Left cardiac atrium (tissue), 4 donors: ENCODE data around the gene TBC1D4. TPM values are rescaled to one million over a fixed set of nuclear protein-coding genes. Genes with fewer than 3 reads are reported as not detected.

ENCODE experiments used
- ATAC-seq, 2 donors: fragments of 200-7000 bp; cut with Tn5 transposase; one replicate each; pipeline ENCODE4 v1.9.1; 2020; ENCODE audit warnings: mild to moderate bottlenecking in 2 of 2, moderate library complexity in 2 of 2
- DNase-seq: peaks from one replicate; pipeline ENCODE4 v3.0.0-alpha.2; 2020
- intact Hi-C, 2 donors: fragments of 100-400 bp; cut with DNase I; formaldehyde crosslinking; loops; one replicate each; pipeline versions ENCODE4 v1.14.1 to v1.15.1; 2022 to 2023
- total RNA-seq, 2 donors: library from RNA; stranded (reverse); fragmentation: NEBNext Ultra II Directional; extraction: Animal tissue kit (Norgen Biotek cat#: 25700); gene quantifications; one replicate each; pipeline ENCODE4 v1.2.1, GENCODE V29; 2021
- donor health status: DM: no; HTN: yes; CAD: no.
- donor health status: DM: no; HTN: yes; CAD: no; lungs with severe emphysema.
- donor health status: DM: yes; HTN: yes; CAD: no.
- donor health status: Dilated cardiomyopathy.

Gene TBC1D4
- total RNA-seq, 2 donors from 2014 or later: 47.7 to 54.2 TPM

GRCh38 chr13:75375329-75375728, 106.6 kb downstream of the TBC1D4 start:
- ATAC-seq (no peak), DNase-seq (no peak)
- intact Hi-C loops: loop anchor here in 1 of 2 donors (10.0 kb wide), 1 partner anchor 109 kb away; the partner anchor contains the start of gene TBC1D4

GRCh38 chr13:75373988-75374387, 108.0 kb downstream of the TBC1D4 start:
- ATAC-seq: no peak
- intact Hi-C loops: loop anchor here (5.0 to 10.0 kb wide), 3 partner anchors 108 to 163 kb away; partner anchors contain the start of genes TBC1D4 (in 2 of the 2) and COMMD6 (in 1 of the 2)
- DNase-seq: no peak

- intact Hi-C loops: loop anchor here (5.0 to 10.0 kb wide), 3 partner anchors 109 to 164 kb away; partner anchors contain the start of genes TBC1D4 (in 2 of the 2) and COMMD6 (in 1 of the 2)
- ATAC-seq: peak; percentile 31 to 41
Observed at GRCh38 chr13:75372923-75373841, 108.8 kb downstream of the TBC1D4 start.

GRCh38 chr13:75372517-75372916, 109.5 kb downstream of the TBC1D4 start:
- intact Hi-C loops: loop anchor here (5.0 to 10.0 kb wide), 3 partner anchors 110 to 165 kb away; partner anchors contain the start of genes TBC1D4 (in 2 of the 2) and COMMD6 (in 1 of the 2)
- DNase-seq (no peak), ATAC-seq (peak; percentile 39 to 49)

More at GRCh38 chr13:75372923-75373841, 108.8 kb downstream of the TBC1D4 start:
- no peak for DNase-seq

- ATAC-seq: no peak
- no peak for DNase-seq
- intact Hi-C loops: loop anchor here (5.0 to 10.0 kb wide), 3 partner anchors 111 to 166 kb away; partner anchors contain the start of genes TBC1D4 (in 2 of the 2) and COMMD6 (in 1 of the 2)
Observed at GRCh38 chr13:75371203-75371602, 110.8 kb downstream of the TBC1D4 start.

- intact Hi-C loops: loop anchor here (5.0 to 10.0 kb wide), 3 partner anchors 112 to 167 kb away; partner anchors contain the start of genes TBC1D4 (in 2 of the 2) and COMMD6 (in 1 of the 2)
- DNase-seq: no peak
- no peak for ATAC-seq
Observed at GRCh38 chr13:75370774-75371173, 111.2 kb downstream of the TBC1D4 start.

GRCh38 chr13:75369981-75370380, 112.0 kb downstream of the TBC1D4 start:
- intact Hi-C loops: loop anchor here (5.0 to 10.0 kb wide), 3 partner anchors 112 to 167 kb away; partner anchors contain the start of genes TBC1D4 (in 2 of the 2) and COMMD6 (in 1 of the 2)
- no peak for ATAC-seq
- DNase-seq: no peak

GRCh38 chr13:75368167-75368566, 113.8 kb downstream of the TBC1D4 start:
- peak; percentile 57 for DNase-seq
- intact Hi-C loops: no loop called here
- peak; percentile 72 to 75 for ATAC-seq

- ATAC-seq: no peak
- DNase-seq: no peak
- intact Hi-C loops: no loop called here
Observed at GRCh38 chr13:75366380-75367280, 115.3 kb downstream of the TBC1D4 start.

GRCh38 chr13:75365724-75366173, 116.2 kb downstream of the TBC1D4 start:
- DNase-seq (no peak), ATAC-seq (peak; percentile 46 to 61)
- intact Hi-C loops: no loop called here

GRCh38 chr13:75364131-75364713, 117.7 kb downstream of the TBC1D4 start:
- ATAC-seq: no peak

GRCh38 chr13:75363371-75363770, 118.6 kb downstream of the TBC1D4 start:
- DNase-seq (no peak), ATAC-seq (no peak)
- intact Hi-C loops: no loop called here

More at GRCh38 chr13:75364131-75364713, 117.7 kb downstream of the TBC1D4 start:
- intact Hi-C loops: no loop called here
- DNase-seq: no peak

- intact Hi-C loops: no loop called here
- DNase-seq: no peak
- ATAC-seq: no peak
Observed at GRCh38 chr13:75362026-75362425, 119.9 kb downstream of the TBC1D4 start.

- ATAC-seq: no peak
- intact Hi-C loops: no loop called here
- DNase-seq: no peak
Observed at GRCh38 chr13:75360170-75360569, 121.8 kb downstream of the TBC1D4 start.

GRCh38 chr13:75359266-75359665, 122.7 kb downstream of the TBC1D4 start:
- ATAC-seq: no peak
- intact Hi-C loops: no loop called here
- no peak for DNase-seq

GRCh38 chr13:75357576-75358289, 124.2 kb downstream of the TBC1D4 start:
- DNase-seq: peak; percentile 36
- peak; percentile 36 to 65 for ATAC-seq
- intact Hi-C loops: no loop called here

- ATAC-seq: no peak
- intact Hi-C loops: no loop called here
- no peak for DNase-seq
Observed at GRCh38 chr13:75356421-75356820, 125.5 kb downstream of the TBC1D4 start.

GRCh38 chr13:75355609-75356008, 126.4 kb downstream of the TBC1D4 start:
- ATAC-seq: no peak
- no peak for DNase-seq
- intact Hi-C loops: no loop called here
